GM18868 (cell line): ENCODE data around the gene BCKDHA.
"Not testable (repeated sequence)": the region's sequence is repeated elsewhere in the genome, so short reads cannot be mapped to it uniquely, and the experiment has no call there.

Experiments used
- ATAC-seq: cut with Tn5 transposase; IDR thresholded peaks from one replicate; pipeline ENCODE4 v1.9.1; 2021; ENCODE audit warnings: mild to moderate bottlenecking, moderate library complexity; ENCODE audit not compliant: unreplicated experiment

BCKDHA gene

DNA sequence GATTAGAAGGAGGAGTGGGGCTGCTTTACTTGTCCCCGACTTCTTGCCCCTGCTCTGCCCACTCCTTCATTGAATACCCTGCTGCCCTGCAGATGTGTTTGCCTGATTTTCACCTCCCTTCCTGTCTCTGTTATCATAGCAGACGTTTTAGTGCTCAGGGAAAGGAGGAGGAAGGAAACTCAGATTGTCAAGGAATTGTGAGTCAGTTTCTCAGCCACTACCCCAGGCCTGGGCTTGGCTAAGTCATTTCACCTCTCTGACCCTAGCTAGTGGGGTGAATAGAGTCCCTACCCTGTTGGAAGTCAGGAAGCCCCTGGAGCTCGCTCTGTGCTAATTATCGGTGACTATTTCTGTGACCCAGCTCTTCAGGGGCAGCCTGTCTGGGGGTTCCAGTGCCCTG is 3.9 kb downstream of the BCKDHA start:
- ATAC-seq = no peak

DNA sequence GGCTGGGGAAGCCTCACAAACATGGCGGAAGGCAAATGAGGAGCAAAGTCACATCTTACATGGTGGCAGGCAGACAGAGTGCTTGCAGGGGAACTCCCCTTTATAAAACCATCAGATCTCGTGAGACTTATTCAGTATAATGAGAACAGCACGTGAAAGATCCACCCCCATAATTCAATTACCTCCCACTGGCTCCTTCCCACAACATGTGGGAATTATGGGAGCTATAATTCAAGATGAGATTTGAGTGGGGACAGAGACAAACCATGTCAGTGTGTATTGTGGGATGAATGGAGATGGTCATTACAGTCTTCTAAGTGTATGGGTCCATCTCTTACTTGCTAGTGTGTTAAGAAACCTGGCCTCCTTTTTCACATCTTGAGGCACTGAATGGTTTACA is 4.4 kb downstream of the BCKDHA start:
- no peak for ATAC-seq

DNA sequence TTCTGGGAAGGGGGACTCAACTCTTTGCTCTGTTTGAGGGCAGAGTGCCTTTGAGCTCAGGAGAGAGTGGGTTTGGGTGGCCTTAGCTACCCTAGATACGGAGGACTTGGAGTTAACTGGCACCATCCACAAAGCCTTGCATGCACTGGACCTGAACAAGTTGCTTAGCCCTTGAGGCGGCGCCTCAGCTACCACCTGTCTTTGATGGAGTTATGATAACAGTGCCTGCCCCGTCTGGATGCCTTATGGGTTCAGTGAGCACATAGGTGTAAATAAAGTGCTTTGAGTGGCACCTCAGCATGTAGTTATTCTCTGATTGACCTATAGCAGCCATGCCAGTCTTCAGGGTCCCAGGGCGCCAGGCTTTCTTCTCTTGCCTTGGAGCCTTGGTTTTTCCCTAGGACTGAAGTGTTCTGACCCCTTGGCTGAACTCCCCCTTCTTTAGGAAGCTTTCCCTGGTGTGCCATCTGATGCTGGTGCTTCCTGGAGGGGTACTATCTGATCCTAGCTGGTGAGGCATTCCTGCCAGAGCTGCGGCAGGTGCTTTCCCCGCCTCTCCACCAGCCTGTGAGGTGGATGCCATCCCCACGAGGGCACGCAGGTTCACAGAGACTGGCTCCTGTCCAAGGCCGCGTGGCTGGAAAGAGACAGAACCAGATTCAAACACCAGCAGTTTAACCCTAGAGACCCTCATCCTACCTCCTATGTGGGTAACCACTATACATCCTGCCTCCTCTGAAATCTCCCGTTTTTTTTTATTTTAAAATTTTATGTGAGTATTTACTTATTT is 5.8 kb downstream of the BCKDHA start:
- ATAC-seq = no peak

DNA sequence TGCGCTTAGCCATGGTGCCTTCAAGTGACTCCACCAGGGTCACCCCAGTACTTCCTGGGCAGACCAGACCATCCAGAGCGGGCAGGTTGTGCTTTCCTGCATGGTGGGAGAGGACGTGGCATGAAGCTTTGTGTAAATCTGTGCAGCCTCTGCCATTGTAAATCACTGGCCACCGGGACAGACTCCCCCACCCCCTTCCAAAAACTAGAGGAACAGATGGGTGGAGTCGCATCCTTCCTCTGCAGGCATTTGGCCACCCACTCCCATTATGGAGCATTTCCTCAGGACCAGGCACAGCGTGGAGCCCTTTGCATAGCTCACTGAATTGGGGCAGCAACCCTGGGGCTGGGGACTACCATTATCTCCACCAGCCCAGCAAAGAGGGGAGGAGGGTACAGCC is 8.2 kb downstream of the BCKDHA start:
- no peak for ATAC-seq

DNA sequence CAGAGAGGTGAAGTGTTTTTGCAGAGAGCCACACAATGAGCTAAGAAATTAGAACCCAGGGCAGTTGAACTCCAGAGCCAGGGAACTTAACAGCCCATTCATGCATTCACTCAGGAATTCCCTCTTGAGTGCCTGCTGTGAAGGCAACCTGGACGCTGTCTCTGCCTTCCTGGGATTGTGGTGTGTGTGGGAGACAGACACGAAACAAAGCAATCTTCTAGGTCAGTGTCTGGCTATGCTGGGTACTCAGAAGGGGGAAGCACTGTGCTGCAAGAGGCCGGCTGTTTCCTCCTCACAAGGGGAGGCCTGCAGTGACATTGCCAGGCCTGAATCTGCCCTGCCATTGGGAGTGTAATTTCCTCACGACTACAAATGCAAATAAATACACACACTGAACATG is 9.7 kb downstream of the BCKDHA start:
- ATAC-seq = no peak

DNA sequence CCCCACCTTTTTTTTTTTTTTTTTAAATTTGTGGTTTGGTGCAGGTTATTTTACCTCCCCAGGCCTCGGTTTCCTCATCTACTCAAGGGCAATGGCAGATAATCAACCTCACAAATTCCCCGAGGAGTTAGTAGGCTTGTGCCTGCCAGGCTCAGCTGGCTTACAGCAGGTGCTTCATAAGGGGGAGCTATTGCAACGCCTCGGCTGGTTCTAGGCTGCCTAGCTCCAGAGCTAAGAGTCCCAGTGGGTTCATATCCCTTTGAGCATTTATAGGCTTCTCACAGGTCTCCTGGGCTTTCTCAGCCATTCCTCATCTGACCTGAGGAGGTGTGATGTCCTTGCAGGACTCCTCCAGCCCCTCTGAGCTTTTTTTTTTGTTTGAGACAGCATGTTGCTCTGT is 10.6 kb downstream of the BCKDHA start:
- ATAC-seq = no peak

DNA sequence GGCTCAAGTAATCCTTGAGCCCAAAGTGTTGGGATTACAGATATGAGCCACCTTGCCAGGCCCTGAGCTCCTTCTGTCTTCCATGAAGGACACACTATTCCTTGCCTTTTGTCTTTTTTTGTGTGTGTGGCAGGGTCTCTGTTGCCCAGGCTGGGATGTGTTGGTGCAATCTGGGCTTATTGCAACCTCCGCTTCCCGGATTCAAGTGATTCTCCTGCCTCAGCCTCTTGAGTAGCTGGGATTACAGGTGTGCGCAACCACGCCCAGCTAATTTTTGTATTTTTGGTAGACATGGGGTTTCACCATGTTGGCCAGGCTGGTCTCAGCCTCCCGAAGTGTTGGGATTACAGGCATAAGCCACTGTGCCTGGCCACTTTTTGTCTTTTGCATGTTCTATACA is 11.2 kb downstream of the BCKDHA start:
- not testable (repeated sequence) for ATAC-seq

DNA sequence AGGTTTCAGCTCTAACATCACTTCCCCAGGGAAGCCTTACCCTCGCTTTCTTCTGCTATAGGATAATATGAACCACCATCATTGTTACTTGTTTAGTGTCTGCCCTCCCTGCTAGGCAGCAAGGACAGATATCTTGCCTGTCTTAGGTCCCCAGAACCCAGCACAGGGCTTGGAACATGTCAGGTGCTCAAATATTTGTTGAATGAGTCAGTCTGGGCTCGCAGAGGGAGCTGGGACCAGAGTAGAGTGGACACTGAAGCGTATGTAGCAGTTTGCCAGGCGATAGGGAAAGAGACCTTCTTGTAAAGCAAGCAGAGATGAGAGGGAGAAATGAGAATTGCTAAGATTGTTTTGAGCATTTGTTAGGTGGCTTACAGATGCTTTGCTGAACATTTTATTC is 11.7 kb downstream of the BCKDHA start:
- no peak for ATAC-seq

DNA sequence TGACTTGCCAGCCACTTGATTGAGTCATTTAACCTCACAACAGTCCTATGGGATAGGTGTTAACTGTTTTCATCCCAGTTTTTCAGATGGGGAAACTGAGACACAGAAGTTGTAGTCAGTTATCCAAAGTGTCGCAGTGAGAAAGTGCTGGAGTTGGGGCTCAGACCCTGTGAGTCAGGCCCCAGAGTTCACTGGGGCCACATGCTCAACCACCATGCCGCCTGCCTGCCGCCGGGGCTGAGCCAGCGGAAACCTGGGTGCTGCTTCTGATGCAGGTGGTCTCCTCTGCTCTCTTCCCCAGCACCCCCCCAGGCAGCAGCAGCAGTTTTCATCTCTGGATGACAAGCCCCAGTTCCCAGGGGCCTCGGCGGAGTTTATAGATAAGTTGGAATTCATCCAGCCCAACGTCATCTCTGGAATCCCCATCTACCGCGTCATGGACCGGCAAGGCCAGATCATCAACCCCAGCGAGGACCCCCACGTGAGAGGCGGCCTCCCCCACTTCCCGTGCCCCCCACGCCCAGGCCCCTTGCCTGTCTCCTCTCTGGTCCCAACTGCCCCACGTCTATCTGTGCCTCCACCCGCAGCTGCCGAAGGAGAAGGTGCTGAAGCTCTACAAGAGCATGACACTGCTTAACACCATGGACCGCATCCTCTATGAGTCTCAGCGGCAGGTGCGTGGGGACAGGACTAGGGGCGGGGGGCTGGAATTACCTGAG is 12.9 kb downstream of the BCKDHA start:
- no peak for ATAC-seq

DNA sequence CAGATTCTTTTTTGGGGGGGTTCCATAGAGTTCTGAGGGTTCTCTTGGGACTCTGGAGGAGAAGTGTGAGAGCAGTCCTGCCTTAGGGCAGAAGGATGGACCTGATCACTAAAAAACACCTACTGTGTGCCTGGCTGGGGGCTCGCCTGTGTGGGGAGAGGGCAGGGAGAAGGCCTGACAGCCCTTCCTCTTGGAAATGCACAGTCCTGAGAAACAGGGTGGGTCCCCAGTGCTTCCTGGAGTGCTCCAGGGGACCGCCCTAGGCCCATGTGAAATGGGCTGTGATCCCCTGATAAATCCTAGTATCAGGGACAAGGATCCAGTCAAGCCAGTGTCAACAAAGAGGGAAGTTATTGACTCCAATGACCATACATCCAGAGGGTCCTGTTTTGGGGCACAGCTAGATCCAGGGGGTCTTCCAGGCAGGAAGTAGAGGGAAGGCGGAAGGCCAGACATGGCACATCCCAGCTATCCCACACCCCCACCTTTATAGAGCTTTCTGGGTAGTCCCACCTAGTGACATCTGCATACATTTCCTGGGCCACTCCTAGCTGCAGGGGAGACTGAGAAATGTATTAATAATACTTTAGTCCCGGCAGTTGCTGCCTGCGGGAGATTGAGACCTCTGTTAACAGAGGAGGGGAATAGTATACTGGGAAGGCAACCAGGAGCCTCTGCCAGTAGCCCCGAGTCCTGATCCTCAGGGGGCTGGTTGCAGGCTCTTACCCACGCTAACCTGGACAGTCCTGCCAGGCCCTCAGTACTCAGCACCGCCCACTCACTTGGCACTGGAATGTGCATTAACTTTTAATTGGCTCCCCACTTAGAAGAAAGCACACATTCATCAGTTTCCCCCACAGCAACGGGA is 13.7 kb downstream of the BCKDHA start:
- ATAC-seq = no peak

DNA sequence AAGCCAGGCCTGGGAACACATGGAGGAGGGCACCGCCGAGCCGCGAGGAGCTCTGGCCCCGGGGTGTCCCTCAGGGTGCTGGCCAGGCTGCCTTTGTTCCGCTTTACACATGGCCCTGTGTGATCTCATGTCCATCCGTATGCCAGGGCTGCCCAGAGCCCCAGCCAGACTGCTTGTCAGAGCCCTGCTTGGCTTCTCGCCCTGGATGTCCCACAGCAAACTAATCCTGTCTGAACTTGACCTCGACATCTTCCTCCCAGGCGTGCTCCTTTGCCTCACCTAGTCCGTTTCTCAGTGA is 14.3 kb downstream of the BCKDHA start:
- no peak for ATAC-seq

DNA sequence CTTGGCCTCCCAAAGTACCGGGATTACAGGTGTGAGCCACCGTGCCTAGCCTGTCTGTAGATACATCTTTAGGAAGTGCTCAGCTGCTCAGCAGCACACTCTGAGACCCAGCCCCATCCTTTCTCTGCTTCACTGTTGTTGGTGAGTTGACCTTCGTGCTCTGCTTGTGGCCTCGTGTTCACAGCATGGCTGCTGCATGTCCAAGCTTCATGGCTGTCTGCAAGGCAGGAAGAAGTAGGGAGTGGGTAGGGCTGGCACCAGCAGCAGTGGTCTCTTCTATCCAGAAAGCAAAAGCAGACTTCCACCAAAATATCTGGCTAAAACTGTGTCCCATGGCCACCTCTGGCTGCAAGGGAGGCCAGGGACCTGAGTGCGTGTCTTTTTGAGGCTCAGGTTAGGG is 15.3 kb downstream of the BCKDHA start:
- no peak for ATAC-seq

DNA sequence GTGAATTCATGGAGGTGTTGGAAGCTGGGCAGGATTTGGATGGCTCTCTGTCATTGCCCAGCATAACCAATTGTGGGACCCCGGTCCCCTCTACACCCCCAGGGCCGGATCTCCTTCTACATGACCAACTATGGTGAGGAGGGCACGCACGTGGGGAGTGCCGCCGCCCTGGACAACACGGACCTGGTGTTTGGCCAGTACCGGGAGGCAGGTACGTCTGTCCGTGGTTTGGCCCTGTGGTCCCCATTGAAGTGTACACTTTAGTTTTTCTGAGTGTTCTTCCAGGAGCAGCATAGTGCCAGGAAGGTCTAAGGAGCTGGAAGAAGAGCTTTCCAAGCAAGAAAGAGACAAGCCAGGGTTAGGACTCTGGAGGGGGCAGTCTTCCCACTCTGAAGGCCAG is 16.3 kb downstream of the BCKDHA start:
- no peak for ATAC-seq

DNA sequence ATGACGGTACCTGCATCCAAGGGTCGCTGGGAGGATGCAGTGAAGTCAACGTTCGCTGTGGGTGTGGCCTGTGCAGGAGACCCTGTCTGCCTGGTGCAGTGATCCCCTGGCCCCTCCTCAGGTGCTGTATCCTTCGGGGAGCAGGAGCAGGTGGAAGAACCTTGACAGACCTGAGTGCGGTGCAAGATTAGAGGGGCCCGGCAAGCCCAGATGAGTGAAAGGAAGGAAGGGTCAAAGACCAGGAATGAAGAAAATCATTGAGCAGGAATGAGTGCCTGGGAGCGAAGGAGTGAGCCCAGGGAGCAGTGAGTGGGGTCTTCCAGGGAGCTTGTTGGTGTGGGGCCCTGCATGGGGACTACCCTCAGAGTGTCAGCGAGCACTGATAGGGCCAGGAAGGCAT is 16.8 kb downstream of the BCKDHA start:
- no peak for ATAC-seq

DNA sequence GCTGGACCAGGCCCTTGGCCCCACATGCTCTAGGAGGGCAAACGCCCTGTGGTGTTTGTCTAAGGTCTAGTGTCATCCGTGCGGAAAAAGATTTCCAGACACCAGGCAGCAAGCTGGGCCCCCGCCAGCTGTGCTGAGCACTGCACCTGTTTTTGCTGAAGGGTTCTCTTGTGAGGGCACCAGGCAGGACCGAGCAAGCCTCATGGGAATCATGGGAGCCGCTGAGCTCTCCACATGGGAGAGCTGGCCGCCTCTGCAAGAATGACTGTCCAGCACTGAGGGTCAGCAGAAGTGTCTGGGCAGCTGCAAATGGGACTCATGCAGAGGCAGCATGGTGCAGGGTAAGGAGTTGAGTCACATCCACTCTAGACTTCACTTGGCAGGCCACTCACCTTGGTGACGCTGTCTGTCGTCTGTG is 17.5 kb downstream of the BCKDHA start:
- ATAC-seq = no peak

DNA sequence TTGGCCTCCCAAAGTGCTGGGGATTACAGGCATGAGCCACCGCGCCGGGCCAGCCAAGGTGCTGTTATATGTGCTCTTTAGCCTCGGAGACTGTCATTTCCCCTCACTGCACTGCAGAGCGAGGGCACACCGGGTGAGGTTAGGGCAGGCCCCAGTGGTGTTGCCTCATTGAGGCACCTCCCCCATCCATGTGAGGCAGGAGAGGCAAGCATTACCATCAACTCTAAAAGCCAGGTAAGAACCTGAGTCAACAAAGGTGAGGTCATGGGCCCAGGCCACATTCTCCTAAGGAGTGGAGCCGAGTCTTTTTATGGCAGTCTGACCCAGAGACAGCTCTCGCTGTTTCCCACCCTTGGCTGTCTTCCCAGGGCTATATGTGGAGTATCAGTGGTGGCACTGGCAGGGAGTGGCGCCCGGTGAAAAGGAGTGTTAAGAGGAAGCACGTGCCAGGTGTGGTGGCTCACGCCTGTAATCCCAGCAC is 18.6 kb downstream of the BCKDHA start:
- no peak for ATAC-seq

DNA sequence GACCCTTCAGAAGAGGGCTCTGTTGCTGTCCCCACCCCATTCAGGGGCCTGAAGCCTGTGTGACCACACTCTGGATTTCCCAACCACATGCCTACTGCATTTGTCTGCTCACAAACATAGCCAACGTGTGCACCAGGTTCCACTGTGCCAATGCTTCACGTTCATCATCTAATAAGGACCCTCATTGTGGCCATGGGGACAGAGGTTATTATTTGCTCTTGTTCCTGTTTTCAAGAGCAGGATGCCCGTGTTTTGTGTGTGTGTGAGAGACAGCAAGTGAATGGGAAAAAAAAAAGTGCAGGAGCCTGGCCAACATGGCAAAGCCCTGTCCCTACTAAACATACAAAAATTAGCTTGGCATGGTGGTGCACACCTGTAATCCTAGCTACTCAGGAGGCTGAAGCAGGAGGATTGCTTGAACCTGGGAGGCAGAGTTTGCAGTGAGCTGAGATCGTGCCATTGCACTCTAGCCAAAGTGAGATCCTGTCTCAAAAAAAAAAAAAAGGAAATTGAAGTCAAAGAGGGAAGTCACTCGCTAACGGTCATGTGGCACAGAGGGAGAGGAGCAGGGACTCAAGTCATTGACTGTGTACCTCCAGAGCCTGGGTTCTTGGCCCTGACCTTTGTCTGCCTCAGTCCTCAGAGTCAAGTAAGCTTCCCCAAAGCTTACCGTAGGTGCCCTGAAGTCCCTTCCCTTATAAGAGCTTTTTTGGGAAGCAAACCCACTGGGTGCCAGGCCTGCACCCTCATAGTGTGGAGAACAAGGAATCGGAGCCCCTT is 22.7 kb downstream of the BCKDHA start:
- no peak for ATAC-seq

DNA sequence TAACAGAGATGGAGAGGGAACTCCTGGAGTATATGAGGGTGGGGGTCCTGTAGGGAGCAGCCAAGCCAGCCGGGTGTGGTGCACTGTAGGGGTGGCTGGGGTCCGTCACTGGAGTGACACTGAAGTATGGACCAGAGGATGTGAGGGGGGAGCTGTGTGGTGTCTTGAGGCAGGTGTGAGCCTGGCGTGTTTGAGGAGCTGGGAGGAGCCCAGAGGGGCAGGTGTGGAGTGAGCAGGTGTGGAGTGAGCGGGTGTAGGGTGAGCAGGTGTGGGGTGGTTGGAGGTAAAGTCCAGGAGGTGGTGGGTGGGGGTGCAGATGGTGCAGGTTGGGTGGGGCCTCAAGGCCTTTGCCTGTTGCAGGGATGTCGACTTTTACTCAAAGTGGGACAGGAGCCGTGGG is 23.7 kb downstream of the BCKDHA start:
- ATAC-seq = no peak

DNA sequence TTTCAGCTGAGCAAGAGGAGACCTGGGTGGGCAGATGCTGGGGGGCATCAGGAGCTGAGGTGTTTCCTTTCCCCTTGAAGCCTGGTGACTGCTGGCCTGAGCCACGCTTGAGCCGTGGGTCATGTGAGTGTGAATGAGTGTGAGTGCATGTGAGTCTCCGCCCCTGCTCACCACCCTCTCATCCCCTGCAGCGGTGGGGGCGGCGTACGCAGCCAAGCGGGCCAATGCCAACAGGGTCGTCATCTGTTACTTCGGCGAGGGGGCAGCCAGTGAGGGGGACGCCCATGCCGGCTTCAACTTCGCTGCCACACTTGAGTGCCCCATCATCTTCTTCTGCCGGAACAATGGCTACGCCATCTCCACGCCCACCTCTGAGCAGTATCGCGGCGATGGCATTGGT is 24.4 kb downstream of the BCKDHA start:
- no peak for ATAC-seq

DNA sequence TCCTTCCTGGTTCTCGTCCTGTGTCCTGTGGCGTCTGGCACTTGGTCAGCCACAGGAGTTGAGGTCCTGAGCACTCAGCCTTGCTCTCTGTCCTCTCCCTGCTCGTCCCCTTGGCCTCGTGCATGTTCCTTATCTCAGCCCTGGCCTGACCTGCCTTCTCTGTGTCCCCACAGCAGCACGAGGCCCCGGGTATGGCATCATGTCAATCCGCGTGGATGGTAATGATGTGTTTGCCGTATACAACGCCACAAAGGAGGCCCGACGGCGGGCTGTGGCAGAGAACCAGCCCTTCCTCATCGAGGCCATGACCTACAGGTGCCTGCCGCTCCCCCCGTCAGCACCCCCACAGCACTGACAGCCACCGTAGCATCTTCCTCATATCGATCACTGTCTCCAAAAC is 24.8 kb downstream of the BCKDHA start:
- no peak for ATAC-seq

DNA sequence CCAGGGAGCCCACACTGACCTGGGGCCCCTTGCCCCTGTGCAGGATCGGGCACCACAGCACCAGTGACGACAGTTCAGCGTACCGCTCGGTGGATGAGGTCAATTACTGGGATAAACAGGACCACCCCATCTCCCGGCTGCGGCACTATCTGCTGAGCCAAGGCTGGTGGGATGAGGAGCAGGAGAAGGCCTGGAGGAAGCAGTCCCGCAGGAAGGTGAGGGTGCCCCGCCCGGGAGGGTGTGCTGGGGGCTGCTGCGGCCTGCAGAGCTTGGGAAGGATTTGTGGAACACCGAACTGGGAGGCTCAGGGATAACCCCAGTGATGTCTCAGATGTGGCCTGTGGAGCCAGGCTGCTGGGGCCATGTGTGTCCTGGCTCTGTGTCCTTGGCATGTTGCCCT is 25.3 kb downstream of the BCKDHA start:
- ATAC-seq = no peak
